NCI-H1048 (cell line): ENCODE results near the gene PAK2.
A peak's percentile ranks its signal among the peaks of the same experiment; 100 is the strongest.
"Not testable (repeated sequence)": the region's sequence is repeated elsewhere in the genome, so short reads cannot be mapped to it uniquely, and the experiment has no call there.

Experiments
- DNase-seq: peaks from one replicate; lab custom pipeline; 2025; lab: John Stamatoyannopoulos, UW

Gene PAK2

GRCh38 chr3:196739671-196740480 lies at the start of gene PAK2:
Gene PAK2 (plus strand): TSS chr3:196739857. CDS start chr3:196782647, 42,790 bp downstream.
- DNase-seq = peak; percentile 34

- DNase-seq = no peak
These were observed 49.6 kb upstream of the PAK2 start for GRCh38 chr3:196689941-196690660.

DNA sequence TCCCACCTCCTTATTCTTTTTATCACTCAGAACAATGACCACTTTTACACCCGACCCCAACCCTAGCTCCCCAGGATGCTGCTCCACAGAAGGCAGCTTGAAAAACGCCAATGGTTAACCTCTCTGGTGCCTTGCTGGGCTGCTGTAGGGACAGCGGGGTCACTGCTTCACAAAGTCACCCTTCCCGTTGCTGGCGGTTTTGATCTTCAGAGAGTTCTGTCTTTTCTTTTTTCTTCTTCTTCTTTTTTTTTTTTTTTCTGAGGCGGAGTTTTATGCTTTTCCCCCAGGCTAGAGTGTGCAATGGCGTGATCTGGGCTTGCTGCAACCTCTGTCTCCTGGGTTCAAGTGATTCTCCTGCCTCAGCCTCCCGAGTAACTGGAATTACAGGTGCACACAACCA lies 48.3 kb upstream of the PAK2 start:
- DNase-seq = no peak

GRCh38 chr3:196694202-196694638 lies 45.4 kb upstream of the PAK2 start:
- no peak for DNase-seq

GRCh38 chr3:196694941-196695848 lies 44.5 kb upstream of the PAK2 start:
- no peak for DNase-seq

DNA sequence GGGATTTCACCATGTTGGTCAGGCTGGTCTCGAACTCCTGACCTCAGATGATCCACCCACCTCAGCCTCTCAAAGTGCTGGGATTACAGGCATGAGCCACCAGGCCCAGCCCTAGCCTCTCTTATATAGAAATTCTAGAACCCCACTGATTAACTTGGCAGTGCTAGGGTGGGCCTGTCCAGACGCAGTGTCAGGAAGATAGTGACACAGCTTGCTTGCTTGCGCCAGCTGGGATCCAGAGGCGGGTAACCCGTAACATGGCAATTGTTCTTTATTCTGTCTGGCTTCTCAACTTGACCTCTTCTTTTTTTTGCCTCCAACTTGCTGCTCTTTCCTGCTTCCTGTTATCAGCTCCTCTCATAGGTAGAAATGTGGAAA lies 43.8 kb upstream of the PAK2 start:
- DNase-seq = no peak

GRCh38 chr3:196697270-196697669 lies 42.4 kb upstream of the PAK2 start:
- no peak for DNase-seq

- DNase-seq = no peak
These were observed 39.9 kb upstream of the PAK2 start for GRCh38 chr3:196699749-196700148.

DNA sequence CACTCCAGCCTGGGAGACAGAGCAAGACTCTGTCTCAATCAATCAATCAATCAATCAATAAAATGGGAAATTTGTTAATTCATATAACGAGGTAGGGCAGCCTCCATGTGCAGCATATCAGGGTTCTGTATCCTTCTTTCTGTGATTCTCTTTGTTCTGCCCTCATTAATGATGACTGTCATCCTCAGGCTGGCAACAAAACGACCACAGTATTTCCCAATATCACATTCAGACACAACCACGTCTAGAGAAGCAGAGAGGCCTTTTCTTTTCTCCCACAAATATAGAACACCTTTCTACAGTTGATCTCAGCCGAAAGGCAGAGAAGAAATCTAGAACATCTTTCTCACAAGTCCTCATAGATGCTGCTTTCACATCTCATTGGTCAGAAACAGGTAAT lies 38.9 kb upstream of the PAK2 start:
- DNase-seq = no peak

DNA sequence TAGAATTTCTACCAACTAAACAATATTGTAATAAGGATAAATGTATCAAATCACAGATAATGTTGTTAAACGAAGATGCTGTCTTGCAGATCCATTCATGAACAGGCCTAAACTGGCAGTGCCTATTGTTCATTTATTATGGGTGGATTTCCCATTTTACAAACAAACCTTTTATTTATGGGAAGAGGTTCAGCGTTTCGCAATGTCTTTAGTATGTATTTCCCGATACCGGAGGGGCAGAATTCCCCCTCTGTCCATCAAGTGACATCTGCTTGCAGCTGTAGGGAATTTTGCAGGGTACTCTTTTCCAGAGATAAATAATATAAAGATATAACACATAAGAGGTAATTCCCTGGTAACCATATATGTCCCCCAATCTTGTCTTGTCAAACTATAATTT lies 33.3 kb upstream of the PAK2 start:
- DNase-seq = no peak

DNA sequence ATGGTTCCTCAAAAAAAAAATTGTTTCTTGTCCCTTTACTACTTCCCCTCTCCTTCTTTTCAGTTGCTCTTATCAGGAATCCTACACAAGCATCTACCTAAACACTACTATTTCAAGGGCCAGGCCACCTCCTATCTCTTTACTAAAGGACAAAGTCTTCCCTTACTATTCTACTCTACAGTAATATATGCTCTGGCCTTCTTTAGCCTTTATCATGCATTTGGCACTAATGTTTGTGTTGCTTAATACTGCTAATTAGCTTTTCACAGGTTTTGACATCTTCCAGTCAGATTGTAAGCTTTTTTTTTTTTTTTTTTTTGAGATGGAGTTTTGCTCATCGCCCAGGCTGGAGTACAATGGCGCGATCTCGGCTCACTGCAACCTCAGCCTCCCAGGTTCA lies 32.9 kb upstream of the PAK2 start:
- DNase-seq = no peak

DNA sequence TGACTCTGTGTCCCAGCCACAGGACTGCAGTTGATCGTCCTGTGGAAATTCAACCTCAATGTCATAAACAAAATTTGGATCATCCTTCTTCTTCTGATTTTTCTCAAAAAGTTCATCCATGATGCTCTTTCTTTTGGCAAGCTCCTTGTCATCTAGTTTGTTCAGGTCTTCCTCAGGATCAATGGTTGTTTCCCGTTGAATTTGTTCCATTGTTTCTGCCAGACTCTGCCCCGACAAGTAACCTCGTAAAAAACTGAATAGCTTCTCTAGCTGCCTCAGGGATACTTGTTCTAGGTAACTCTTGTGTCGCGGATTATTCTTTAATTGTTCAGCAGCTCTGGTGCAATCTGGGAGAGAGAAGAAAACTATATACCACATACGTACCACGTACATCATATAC lies 32.1 kb upstream of the PAK2 start:
- no peak for DNase-seq

- no peak for DNase-seq
These were observed 31.2 kb upstream of the PAK2 start for GRCh38 chr3:196708467-196708866.

- DNase-seq = peak; percentile 61
These were observed 27.7 kb upstream of the PAK2 start, which contains the start of the genes CEP19 and PIGX for GRCh38 chr3:196711838-196712513. Gene CEP19 (minus strand): TSS chr3:196712250. CDS start chr3:196708657, 3,593 bp downstream. Gene PIGX (plus strand): TSS chr3:196712377.

DNA sequence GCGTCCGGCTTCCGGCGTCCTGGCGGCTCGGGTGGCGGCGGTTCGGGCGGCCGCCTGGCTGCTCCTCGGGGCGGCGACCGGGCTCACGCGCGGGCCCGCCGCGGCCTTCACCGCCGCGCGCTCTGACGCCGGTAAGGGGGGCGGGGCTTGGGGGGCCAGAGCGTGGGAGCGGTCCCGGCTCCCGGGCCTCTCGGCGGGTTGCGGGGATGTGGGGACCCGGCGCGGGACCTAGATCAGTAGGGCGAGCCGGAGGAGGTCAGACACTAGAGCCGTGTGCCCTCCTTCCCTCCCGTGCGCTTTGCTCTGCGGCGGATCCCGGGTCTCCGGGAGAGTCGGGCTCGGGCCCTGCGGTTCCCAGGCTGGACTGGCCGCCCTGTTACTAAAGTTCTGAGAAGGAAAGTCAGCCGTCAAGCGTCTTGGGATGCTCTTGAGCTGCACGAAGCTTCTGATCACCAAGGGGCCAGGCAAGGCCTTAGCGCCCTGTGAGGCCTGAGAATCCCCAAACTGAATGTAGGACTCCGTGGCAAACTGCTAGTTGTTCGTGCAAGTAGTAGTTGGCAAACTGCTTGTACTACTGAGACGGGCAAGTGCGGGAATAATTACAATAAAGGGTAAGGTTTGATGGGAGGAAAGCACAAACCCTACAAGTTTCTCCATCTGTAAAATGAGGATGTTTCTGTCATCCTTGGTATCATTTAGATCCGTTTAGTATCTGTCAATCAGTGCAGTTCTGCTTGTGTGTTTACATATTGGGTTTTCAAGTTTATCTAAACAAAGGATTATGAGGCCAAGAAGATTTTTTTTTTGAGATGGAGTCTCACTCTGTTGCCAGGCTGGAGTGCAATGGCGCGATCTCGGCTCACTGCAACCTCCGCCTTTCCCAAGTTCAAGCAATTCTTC lies 26.9 kb upstream of the PAK2 start:
- DNase-seq = no peak

DNA sequence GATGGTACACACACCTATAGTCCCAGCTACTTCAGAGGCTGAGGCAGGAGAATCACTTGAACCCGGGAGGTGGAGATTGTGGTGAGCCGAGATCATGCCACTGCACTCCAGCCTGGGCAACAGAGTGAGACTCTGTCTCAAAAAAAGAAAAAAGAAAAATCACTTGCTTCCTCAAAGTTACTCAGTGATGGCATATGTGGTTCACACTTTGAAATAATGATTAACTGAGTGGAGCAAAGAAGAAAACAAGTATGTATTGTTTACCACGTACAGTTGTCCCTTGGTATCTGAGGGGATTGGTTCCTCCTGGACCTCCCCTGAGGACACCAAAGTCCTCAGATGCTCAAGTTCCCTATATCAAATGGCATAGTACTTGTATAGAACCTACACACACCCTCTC lies 22.5 kb upstream of the PAK2 start:
- DNase-seq = not testable (repeated sequence)

DNA sequence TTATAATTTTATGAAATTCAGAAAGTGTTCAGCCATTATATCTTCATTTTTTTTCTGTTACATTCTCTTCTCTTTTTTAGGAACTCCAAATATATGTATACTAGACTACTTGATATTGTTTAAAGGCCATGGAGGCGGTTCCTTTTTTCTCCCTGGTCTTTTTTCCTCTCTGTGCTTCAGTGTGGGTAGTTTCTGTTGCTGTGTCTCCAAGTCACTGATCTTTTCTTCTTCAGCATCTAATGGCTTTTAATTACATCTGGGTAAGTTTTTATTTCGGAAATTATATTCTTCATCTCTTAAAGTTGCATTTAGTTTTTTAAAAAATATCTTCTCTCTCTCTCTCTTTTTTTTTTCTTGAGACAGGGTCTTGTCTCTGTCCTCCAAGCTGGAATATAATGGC lies 18.6 kb upstream of the PAK2 start:
- no peak for DNase-seq

- no peak for DNase-seq
These were observed 12.6 kb upstream of the PAK2 start for GRCh38 chr3:196726788-196727675.

GRCh38 chr3:196735751-196736150 lies 3.9 kb upstream of the PAK2 start:
- no peak for DNase-seq
